ENCODE results near the gene MYH6. TPM values are rescaled to one million over a fixed set of nuclear protein-coding genes. Genes with fewer than 3 reads are reported as not detected.

Gene MYH6
- total RNA-seq, 1 experiment from 2014 or later = 0.07 TPM

DNA sequence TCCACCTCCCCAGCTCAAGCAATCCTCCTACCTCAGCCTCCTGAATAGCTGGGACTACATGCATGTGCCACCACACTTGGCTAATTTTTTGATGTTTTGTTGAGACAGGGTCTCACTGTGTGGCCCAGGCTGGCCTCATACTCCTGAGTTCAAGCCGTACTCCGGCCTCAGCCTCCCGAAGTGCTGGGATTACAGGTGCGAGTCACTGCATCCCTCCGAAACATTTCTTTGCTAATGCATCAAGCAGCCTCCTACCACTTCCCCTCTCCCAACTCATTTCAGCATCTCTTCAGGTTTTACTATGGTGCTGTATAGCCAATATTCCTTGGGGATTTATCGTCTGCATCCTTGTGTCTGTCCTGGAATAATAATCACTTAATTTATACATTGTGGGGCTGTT lies 53.1 kb downstream of the MYH6 start:
- no peaks in the 10 kb centered on the region for H3K79me2 ChIP-seq (ENCODE audit: insufficient read depth, low read length)
- peaks cover 5% of the 10 kb centered on the region for H3K23me2 ChIP-seq (ENCODE audit: insufficient read length, low read depth, low read length, poor library complexity, severe bottlenecking)
- no peaks in the 10 kb centered on the region; a peak in 2 of 5 replicates for H3K9me3 Mint-ChIP-seq
- no peak overlapping the region for H2BK12ac ChIP-seq (ENCODE audit: insufficient read length, low read depth, low read length)
- no peak overlapping the region for H2AFZ ChIP-seq (ENCODE audit: low read length)
- H2BK5ac ChIP-seq (ENCODE audit: insufficient read length, low read length) = no peak overlapping the region
- no peak overlapping the region for H2BK15ac ChIP-seq (ENCODE audit: low read depth, low read length)
- H3K4ac ChIP-seq (ENCODE audit: low read depth, low read length) = no peak overlapping the region
- H3K4me1 Mint-ChIP-seq = peaks cover 12 to 14% of the 10 kb centered on the region in 2 experiments
- H3K56ac ChIP-seq (ENCODE audit: insufficient read length, low read depth, low read length) = no peak overlapping the region
- no peak overlapping the region for H4K5ac ChIP-seq (ENCODE audit: insufficient read length, low read depth, low read length)
- no peak overlapping the region for H2AK5ac ChIP-seq (ENCODE audit: insufficient read length, low read length)
- H3K27ac ChIP-seq (ENCODE audit: insufficient read length, low read depth, low read length) = no peak overlapping the region
- no peak overlapping the region for H3K14ac ChIP-seq (ENCODE audit: insufficient read depth, low read length)
- H3K27ac Mint-ChIP-seq = no peak overlapping the region
- no peaks in the 10 kb centered on the region for H4K20me1 ChIP-seq (ENCODE audit: control insufficient read depth, insufficient read depth, insufficient read length)
- no peaks in the 10 kb centered on the region; the same call in 1 of the 2 replicates for H3K27me3 ChIP-seq (ENCODE audit: insufficient read depth, low read length)
- no peaks in the 10 kb centered on the region for H3K9me3 ChIP-seq (ENCODE audit: control insufficient read depth, low read depth, low read length)
- DNase-seq = no peak
- 0 out of 2 replicates have a peak, but pooled peaks cover 2% of the 10 kb centered on the region for H3K4me1 ChIP-seq (ENCODE audit: insufficient read depth, low read length)
- H2BK120ac ChIP-seq (ENCODE audit: low read depth, low read length, poor library complexity, severe bottlenecking) = no peak overlapping the region
- no peak overlapping the region for H4K91ac ChIP-seq (ENCODE audit: insufficient read length, low read depth, low read length)
- H3K4me2 ChIP-seq (ENCODE audit: insufficient read depth, insufficient read length, low read length) = no peak overlapping the region
- TF ChIP-seq CTCF (conservative IDR thresholded peaks at IDR 0.05) = no peak
- no peak overlapping the region for H3K4me3 Mint-ChIP-seq
- H3K36me3 Mint-ChIP-seq (ENCODE audit: insufficient read depth in 1 of 3, low read depth in 3 of 3) = peaks cover 19 to 38% (median 31%) of the 10 kb centered on the region in 3 experiments
- no peak overlapping the region for H4K8ac ChIP-seq (replicated peaks; ENCODE audit: insufficient read length, low read depth, low read length)
- no peak overlapping the region for H3K23ac ChIP-seq (ENCODE audit: insufficient read length, low read depth, low read length)
- no peaks in the 10 kb centered on the region for H3K79me1 ChIP-seq (ENCODE audit: insufficient read depth, low read depth, low read length, poor library complexity, severe bottlenecking)
- no CpG with 5 or more reads among the region's 6 CpGs for WGBS (ENCODE audit: extremely low coverage, insufficient read length, low lambda C conversion rate)
- H3K9ac ChIP-seq (ENCODE audit: extremely low read depth, insufficient read length, low read length) = no peak overlapping the region
- H3K27me3 Mint-ChIP-seq (ENCODE audit: low read depth) = peaks cover 39% of the 10 kb centered on the region
- H2BK20ac ChIP-seq (ENCODE audit: low read depth, low read length, poor library complexity, severe bottlenecking) = no peak overlapping the region
- H3K18ac ChIP-seq (ENCODE audit: insufficient read length, low read depth, low read length) = no peak overlapping the region
- H3T11ph ChIP-seq (ENCODE audit: low read length) = no peak overlapping the region
